ENCODE measurements around the gene ALK.

ALK gene

GRCh38 chr2:29317801-29318485, 603.4 kb downstream of the ALK start:
- no peak for DNase-seq (ENCODE audit: low read depth in 2 of 2)

DNA sequence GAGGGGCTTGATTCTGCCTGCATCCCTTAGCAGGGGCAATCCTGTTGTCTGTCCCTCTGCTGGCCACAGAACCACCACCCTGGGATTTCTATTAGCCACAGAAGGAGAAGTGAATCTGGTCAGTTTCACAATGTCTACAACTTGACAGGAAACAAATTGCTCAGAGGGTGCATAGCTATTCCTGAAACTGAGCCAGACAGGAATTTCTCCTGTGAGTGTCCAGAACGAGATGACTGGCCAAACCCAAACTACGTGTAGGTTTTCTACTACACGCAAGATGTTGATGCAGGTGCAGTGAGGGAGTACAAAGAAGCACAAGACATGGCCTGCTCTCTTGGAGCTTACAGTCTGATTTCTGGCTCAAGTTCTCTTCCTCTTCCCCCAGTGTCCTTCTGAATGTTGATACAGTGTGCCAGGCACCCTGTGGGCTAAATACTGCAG, 604.3 kb downstream of the ALK start:
- no peak for DNase-seq (ENCODE audit: low read depth in 2 of 2)

DNA sequence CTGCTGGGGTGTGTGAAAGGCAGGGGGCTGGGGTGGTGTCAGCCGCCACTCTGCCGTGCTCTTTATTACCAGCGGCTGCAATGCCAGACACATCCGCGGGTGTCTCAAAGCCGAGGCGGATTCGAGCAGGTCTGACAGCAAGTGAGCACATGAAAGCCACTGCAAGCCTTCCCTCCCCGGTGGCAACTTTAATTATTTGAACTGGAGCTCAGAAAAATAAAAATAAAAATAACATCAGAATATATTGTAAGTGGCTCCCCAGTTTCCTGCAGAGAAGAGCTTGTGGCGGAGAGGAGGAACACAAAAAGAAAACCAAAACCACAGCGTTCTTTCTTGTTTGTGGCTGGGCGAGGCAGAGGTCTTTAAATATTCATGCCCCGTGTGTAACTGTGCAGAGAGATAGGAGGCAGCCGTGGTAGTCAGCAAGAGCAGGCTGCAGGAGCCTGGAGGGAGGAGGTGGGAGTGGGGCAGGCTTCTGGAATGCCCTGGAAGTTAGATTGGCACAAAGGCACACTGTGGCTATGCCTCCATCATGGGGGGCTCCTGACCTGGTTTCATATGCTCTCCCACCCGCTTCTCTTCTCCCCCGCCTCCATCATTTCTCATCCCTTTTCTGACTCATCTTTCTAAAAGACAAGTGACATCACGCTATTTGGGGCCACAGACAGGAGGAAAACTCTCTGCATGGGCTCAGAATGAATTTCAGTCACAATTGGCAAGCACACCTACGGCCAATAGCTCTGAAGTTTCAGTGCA, 606.4 kb downstream of the ALK start:
- DNase-seq (ENCODE audit: low read depth in 2 of 2) = peak; percentile 30 to 34

DNA sequence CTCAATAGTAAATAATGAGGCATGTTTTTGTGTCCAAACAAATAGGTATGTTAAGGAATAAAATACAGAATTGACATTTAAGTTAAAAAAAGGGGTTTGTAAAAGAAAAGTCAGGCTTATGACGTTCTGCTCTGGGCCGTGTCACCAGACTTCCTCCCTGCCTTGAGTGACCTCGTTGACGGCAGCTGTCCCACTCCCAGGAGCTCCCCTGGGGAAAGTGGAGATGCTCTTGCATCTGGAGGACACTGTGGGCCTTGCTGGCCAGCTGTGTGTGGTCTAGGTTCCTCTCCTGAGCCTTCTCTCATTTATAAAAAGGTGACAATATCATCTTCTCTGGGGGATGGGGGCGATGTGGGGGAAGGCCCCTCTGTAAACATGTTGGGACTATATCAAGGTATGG, 609.9 kb downstream of the ALK start:
- no peak for DNase-seq (ENCODE audit: low read depth in 2 of 2)

DNA sequence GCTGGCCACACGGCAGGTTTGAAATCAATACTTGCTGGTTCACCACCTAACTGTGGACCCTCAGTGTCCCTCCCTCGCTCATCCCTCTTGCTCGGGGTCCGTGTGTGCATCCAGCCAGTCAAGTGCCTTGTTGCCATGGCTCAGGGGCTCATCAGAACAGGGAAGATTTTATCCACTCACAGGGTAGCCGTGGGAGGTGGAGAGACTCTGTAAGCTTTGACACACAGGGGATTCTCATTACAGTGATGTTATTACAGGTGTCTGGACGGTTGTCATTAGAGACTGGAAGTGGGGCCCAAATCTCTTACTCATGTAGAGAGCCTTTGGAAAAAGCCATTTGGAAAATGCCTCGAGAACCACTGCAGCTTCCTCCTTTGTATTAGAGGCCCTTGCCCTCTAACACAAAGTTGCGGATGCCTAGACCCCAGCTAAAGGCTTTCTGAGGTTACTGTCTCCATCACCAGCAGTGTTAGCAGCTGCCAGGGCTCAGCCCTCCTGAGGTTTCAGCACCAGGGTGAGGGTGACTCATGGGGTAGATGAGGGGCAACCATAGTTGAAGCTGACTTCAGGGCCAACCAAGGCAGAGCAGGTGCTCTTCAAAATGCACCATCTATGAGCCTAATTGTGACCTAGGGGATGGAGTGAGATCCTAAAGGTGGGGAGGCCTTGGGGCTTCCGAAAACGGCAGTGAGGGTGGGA, 610.6 kb downstream of the ALK start:
- no peak for DNase-seq (ENCODE audit: low read depth in 2 of 2)

DNA sequence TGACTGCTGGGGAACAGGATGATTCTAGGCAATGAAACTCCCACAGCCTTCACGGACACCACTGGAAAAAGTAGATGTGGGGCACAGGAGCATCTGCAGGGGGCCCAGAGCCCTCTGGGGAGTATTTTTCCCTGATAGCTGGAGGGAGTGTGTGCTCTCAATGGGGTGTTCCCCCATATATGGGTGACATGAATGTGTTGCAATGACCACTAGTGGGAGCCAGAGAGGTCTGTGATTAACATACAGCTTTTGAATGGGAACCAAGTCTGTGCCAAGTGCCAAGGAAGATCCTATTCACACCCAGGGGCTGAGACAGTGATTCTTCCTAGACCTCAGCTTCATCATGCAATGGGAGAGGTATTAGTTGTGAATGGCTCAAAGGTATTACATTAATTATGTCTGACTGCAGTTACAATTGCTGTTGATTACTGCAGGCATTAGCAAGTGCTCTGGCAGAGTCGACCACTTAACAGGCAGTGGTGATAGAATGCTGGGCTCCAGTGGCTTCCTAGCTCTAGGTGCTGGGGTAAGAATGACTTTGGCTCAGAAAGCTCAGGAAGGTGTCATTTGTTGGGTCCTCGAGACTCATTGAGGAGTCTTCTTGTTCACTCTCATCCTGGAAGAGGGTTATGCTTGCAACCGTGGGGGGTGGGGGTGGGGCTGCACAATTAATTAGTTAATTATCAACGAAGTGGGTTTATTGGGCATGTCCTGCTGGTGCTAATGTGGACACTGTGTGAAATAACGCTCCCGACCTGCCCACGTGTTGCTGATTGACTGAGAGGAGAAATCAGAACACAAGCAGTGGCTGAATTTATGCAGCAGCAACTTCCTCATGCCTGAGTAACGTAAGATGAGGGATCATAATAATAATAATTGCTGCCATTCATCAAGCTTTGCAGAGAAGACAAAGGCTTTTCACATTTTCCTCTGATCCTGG, 612.0 kb downstream of the ALK start:
- DNase-seq (ENCODE audit: low read depth in 2 of 2) = peak in 1 of 2 donors; percentile 13

GRCh38 chr2:29308366-29308765, 613.0 kb downstream of the ALK start:
- no peak for DNase-seq (ENCODE audit: low read depth in 2 of 2)

DNA sequence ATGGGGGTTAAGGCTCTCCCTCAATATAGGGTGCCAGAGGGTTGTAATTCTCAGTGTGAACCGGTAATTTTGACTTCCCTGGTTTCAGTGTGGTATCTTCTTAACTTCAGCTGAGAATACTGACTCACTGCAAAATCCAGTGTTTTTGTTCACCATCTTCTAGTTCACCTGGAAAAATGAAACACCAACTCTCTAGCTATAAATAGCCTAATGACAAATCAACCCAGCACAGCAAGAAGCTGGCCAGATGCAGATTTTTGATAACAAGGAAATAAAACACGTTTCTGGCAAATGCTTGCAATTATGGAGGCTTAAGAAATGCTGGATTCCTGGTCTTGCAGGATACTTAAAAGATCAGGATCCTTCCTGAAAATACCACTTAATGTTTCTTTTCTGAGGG, 613.9 kb downstream of the ALK start:
- no peak for DNase-seq (ENCODE audit: low read depth in 2 of 2)

- no peak for DNase-seq (ENCODE audit: low read depth in 2 of 2)
These were observed 615.6 kb downstream of the ALK start for GRCh38 chr2:29305762-29306161.

- DNase-seq (ENCODE audit: low read depth in 2 of 2) = no peak
These were observed 616.9 kb downstream of the ALK start for GRCh38 chr2:29304399-29305060.

DNA sequence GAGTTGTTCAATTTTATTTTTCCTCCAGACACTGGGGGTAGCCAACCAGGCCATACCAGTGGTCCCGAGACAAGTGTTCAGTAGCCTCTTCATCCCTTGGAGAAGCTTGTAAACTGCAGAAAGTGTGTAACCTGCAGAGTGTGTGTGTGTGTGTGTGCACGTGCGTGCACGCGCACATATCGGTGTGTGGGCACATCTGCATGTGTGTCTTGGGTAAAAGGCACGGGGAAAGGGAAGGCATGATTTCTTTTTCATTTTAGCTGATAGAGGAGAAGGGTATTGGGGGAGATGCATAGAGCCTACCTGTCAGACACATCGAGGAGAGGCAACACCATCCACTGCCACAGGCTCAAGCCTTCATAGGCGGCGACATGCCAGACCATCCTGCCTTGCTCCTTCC, 624.8 kb downstream of the ALK start:
- no peak for DNase-seq (ENCODE audit: low read depth in 2 of 2)

DNA sequence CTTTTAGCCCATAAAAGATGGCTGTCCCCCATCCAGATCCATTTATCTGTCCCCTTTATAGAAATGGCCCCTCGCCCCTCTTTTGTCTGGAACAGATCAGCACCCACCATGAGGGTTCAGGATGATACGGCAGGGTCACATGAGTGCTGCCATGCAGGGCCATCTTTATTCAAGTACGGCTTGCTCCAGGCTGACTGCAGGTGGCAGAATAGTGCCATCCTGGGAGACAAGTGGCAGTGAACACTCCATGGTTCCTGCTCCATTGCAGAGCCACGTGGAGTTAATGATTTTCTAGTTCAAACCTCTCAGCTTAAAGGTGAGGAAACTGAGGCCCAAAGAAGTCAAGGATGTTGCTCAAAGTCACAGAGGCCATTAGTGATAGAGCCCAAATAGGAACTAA, 625.5 kb downstream of the ALK start:
- DNase-seq (ENCODE audit: low read depth in 2 of 2) = no peak

DNA sequence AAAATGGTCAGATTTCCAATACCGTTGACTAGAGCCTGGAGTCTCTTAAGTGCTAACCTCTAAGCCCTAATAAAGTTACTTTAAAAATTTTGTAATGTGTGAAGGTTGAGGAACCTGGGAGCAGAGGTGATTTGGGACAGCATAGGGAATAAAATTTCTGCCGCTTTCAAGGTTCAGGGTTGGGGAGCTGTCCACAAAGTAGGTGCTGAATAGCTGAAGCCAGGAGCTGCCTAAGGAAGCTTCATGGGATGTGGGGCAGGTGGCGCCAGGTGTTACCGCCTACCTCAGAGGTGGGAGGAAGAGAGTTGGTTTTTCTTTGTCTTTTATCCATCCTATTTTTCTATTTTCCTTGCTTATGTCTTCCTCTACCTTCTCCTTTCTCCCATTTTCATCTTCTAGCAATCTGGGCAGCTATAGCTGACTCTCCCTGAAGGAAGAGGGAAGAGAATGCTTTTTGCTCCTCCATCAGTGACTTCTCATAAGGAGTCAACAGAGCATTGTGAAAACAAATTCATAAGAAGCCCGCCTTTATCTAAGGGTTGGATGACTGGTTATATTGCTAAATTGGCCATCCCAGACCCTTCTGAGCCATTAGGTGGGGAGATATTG, 627.5 kb downstream of the ALK start:
- DNase-seq (ENCODE audit: low read depth in 2 of 2) = no peak

DNA sequence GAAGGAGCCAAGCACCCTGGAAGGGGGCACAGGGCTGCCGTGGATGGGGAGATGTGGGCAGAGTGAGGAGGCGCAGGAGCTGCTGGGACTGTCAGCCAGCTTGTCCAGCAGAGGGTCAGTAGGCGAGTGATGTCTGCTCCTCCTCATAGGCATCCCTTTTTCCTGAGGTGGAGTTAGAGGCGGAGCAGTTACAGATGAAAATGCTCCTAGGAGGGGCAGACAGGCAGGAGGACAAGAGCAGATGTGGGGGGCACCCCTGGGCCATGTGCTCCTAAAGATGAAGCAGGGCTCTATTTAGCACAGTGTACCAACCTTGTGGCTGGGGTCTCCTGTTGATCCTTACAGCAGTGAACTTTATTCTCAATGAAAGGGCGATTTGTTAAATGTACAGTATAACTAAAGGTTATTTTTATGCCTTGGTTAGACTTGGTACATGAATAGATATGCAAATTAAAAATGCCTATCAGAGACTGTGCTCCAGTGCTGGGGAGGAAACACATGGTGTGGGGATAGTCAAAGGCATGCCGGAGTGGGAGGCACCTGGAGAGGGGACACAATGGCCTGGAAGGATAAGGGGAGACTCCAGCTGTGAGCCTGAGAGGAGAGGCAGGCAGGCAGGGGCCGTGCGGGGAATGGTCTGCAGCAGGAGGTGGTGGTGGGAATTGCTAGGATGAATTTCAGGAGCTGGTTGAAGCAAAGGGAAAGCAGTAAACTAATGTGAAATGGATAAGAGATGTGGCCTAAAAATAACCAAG, 630.9 kb downstream of the ALK start:
- DNase-seq (ENCODE audit: low read depth in 2 of 2) = no peak

- no peak for DNase-seq (ENCODE audit: low read depth in 2 of 2)
These were observed 636.7 kb downstream of the ALK start for GRCh38 chr2:29284671-29285070.

GRCh38 chr2:29281916-29282247, 639.5 kb downstream of the ALK start:
- no peak for DNase-seq (ENCODE audit: low read depth in 2 of 2)

DNA sequence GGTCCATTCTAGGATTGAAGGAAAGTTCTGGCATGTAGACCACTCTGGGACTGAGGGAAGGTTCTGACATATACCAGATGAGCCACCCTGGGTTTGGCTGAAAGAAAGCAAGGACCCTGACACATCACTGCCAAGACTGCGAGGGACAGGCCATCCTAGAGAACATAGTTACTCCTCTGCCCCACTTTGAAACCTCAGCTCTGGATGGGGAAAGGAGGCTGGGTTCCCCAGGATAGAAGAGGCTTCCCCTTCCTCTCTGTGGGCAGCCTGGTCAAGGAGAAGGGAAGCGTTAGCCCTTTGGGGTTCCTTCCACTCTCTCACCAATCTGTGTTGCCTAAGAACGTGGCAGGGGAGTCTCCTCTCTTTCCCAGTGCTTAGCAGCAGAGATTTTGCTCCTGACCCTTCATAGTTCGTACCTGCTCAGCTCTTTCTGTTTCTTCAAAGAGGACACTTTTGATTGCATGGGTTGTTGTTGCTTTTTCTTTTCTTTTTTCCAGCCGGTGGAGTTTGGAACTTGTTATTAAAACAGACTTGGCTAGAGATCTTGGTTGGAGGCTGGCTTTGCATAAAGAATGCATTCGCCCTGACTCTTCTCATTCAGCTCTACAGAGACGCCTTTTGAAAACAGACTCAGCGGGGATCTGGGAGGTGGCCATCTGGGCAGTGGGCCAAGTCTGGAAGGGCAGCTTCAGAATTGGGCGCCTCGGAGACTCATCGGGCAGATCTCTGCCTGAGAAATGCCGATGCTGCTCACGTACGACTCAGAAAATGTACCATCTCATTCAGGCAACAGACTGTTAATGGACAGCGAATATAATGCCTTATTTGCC, 640.1 kb downstream of the ALK start:
- DNase-seq (ENCODE audit: low read depth in 2 of 2) = no peak

GRCh38 chr2:29278966-29279365, 642.4 kb downstream of the ALK start:
- no peak for DNase-seq (ENCODE audit: low read depth in 2 of 2)

DNA sequence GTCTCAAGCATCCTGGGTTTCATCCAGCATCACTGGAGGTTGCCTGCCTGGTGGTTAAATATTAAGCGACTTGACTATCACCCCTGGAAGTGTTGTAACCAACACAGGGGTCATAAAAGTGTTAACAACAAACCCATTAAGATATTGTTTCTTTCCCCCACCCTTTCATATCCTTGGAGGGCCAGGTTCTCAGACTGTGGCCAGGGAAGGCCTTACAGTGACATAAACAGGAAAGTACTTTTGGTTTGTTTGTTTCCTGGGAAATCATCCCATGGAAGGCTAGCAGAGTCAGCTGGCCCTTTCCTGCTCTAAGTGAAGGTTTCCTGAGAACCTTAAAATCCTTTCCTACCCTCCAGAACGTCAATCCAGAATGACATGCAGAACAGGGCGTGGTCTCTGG, 645.2 kb downstream of the ALK start:
- no peak for DNase-seq (ENCODE audit: low read depth in 2 of 2)

All from stimulated activated CD8-positive, alpha-beta memory T cell treated with anti-CD3 and anti-CD28 coated beads, Interleukin-2, amount 100 ng/mL, for 48 hours (primary cell).